COLO829 (cell line): Measurements from ENCODE around the gene WDR72.
"Not testable (repeated sequence)": the region's sequence is repeated elsewhere in the genome, so short reads cannot be mapped to it uniquely, and the experiment has no call there.

Experiments used
- DNase-seq: peaks from one replicate; pipeline ENCODE4 v3.0.0; 2012; ENCODE audit warnings: low spot score

The WDR72 gene

GRCh38 chr15:53759411-53759931 is at the start of gene WDR72:
TSS of gene WDR72 (minus strand) at chr15:53759663. CDS start at chr15:53733149, 26,514 bp downstream.
- DNase-seq, result no peak

DNA sequence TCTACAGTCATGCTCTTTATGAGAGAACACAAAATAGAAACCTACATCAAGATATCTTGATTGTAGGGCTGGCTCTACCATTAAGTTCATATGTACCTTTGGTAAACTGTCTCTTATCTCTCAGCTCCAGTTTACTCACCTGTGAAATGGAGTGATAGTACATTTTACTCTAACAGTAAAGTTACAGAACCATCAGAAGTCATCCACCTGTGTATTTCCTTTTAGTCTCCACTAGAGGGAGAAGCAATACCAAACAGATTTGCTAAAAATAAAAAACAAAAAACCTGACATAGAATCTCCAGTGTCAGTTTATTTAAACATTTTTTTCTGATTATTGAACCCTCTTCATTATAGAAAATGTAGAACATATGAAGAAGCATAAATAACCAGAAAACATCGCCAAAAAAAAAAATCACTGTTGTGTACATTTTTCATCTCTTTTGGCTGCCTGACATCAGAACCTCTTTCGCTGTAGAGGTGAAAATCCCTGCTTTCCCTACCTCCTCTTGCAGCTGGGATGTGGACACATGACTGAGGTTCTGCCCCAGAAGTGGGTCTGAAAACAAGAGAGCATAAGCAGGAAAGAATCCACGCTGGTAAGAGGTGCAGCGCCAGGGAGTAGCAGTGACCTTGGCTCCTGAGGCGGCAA is 48.7 kb upstream of the WDR72 start:
- DNase-seq, result peak; percentile 13

- no peak for DNase-seq
Measured at GRCh38 chr15:53807501-53807900, 48.0 kb upstream of the WDR72 start.

DNA sequence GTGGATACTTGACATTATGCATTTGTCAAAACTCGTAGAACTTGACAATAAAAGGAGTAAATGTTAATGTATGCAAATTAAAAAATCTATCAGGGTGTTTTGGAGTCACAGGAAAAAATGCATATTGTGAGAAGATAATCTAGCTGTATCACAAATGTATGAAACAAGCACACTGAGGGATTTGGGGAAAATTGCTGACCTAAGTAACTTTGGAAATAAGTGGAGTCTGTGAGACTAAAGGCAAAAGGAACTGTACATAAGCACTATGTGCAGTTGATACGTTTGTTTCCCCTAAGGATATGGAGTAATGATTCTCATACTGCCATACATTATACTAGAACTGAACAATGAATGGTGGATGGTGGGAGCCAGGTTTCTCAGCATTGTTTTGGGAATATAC is 43.2 kb upstream of the WDR72 start:
- DNase-seq, result no peak

GRCh38 chr15:53791581-53791980 is 32.1 kb upstream of the WDR72 start:
- no peak for DNase-seq

GRCh38 chr15:53789654-53790375 is 30.4 kb upstream of the WDR72 start:
- no peak for DNase-seq

DNA sequence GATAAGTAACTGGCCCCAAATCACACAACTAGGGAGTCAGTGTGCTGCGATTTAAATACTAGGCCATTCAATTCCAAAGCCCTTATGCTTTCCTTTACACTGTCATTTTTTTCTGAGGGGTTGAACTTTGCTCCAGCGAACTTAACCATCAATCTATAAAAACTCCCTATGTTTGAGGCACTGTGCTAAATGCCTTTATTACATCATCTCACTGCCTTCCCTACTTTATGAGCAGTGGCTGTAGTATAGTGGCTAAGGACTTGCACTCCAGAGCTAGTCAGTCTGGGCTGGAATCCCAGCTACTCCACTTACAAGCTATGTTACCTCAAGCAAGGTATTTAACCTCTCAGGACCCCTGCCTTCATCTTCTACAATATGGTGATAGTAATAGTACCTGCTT is 26.9 kb upstream of the WDR72 start:
- no peak for DNase-seq

- not testable (repeated sequence) for DNase-seq
Measured at GRCh38 chr15:53785241-53785640, 25.8 kb upstream of the WDR72 start.

GRCh38 chr15:53762916-53763315 is 3.5 kb upstream of the WDR72 start:
- DNase-seq, result no peak

DNA sequence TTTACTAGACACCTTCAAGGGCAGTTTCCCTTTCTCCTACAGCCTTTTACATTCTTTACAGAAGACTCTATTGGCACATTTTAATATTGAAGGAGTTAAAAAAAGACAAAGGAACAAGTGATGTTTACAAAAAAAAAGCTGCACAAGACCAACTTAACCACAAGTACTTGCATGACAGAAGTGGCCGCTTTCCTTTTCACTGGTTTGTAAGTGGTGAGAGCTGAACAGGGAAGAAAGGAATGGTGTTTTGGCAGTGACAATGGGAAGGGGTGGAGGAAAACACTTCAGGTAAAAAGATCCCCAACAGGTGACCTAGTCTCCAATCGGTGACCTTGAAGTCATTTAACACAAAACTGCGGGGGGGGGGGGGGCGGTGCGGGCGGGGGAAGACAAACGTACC is 1.1 kb downstream of the WDR72 start:
- DNase-seq, result no peak

DNA sequence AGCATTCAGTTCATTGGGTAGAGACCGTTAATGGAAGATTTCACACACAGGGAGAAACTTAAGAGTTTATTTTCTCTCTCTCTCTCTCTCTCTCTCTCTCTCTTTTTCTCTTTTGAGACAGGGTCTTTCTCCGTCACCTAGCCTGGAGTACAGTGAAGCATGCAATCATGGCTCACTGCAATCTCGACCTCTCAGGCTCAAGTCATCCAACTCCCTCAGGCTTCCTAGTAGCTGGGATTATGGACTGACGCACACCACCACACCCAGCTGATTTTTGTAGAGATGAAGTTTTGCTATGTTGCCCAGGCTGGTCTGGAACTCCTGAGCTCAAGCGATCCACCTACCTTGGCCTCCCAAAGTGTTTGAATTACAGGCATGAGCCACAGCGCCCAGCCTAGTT is 1.6 kb downstream of the WDR72 start:
- no peak for DNase-seq

- DNase-seq, result no peak
Measured at GRCh38 chr15:53753813-53754212, 5.7 kb downstream of the WDR72 start.

DNA sequence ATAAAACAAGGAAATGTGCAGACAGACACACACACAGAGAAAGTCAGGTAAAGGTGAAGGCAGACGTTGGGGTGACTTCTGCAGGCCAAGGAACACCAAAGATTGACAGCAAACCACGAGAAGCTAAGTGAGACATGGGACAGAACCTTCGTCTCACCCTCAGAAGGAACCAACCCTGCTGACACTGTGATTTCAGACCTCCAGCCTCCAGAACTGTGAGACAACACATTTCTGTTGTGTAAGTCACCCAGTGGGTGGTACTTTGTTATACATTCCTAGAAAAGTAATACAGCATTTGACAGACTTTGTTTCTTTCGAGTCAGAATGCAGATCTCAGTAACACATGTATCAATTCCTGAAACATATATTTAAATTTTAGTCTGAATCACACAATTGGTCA is 7.1 kb downstream of the WDR72 start:
- DNase-seq, result no peak

- no peak for DNase-seq
Measured at GRCh38 chr15:53747501-53748068, 11.9 kb downstream of the WDR72 start.

DNA sequence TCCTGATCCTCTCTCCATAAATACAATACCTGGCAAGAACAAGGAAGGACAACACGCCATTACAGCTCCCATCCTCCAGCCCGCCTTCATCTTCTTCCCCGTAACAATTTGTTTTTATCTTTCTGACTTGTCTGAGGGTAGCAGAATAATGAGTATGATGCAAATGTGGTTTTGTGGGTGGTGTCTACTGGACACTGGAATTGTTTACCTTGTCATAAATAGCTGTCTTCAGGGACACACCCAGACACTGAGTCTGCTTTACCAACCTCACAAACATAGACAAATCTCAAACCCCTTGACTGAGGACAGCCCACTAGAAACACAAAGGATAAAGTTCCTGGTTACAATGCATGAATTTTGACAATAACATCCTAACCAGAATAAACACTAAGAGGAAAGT is 13.4 kb downstream of the WDR72 start:
- no peak for DNase-seq

GRCh38 chr15:53739651-53740050 is 19.8 kb downstream of the WDR72 start:
- DNase-seq, result no peak

DNA sequence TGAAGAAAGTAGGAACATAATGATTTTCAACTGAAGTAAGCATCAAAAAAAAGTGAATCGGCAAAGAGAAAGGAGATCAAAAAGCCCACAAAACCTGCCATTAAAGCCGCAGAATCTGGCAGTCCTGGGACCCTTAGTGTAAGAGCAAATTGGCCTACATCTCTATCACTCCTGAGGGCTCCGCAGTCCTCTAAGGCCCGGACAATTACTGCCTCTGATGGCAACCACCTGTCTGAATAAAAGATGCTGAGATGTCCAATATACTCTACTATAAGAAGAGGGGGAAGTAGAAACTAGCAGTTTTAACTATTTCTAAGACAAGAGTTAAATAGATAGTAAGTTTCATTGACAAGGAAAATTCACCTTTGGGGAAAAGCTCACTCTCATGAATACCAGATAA is 20.3 kb downstream of the WDR72 start:
- no peak for DNase-seq

DNA sequence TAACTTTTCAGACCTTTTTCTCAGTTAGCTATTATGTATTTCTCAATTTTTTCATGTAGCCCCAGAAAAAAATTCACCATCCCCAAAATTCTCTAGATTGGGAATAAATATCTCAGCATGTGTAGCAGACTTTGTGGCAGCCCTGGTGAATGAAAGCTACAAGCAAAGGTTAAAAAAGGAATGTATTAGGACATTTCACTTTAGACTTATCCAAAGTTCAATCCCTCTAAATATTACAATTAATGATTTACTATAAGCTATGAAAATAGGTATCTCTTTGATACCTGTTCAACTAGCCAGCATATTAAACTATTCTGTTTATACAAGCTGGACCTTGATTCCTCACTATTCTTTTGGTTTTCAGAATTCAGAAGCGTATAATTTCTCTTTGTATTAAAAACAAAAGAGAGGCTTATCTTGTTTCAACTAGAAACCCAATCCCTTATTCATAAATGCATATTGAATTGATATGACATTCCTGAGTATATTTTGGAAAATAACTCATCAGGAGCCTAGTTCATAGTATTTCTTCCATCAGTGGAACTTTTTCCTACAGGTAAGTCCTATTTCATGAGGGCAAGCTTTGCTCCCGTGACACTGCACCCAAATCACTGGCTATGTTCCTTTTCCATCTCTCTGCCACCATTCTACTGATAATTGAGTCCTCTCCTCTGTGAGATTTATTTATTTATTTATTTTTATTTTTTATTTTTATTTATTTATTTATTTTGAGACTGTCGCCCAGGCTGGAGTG is 38.0 kb downstream of the WDR72 start:
- DNase-seq, result no peak

DNA sequence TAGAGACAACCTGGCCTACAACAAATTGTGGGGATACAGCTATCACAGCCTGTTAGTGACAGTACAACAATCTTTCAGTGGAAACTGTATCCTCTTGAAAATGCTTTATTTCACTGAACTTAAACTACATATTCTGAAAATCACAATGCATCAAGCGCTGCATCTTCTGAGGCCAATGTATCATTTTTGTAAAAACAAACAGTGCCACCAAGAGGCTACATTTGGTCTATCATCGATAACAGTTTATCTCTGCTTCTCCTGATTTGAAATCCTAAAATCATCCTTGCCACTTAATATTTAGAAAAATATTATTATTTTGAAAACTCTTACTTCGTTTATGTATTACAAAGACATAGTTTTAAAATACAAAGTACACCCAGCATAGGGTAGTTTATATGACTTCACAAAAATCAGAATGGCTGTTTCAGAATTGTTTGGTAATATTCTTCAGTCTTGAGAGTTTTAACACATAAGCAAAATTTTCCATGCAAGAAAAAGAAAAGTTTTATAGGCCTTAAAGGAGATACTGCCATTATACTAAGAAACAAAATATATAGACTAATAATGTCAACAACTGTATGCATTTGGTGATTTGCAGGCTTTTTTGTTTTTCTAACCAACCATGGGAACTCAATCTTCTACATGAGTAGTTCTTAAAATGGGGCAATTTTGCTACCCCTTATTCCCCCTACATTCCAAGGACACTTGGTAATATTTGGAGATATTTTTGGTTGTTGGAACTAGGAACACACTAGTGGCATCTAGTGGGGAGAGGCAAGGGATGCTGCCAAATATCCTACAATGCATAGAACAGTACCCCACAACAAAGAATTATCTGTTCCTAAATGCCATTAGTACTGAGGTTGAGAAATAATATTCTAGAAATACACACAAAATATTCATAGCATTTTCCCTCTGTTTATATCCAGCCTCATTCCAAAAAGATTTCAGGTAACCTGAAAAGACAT is 42.3 kb downstream of the WDR72 start:
- DNase-seq, result no peak

- DNase-seq, result no peak
Measured at GRCh38 chr15:53713218-53713617, 46.2 kb downstream of the WDR72 start.

DNA sequence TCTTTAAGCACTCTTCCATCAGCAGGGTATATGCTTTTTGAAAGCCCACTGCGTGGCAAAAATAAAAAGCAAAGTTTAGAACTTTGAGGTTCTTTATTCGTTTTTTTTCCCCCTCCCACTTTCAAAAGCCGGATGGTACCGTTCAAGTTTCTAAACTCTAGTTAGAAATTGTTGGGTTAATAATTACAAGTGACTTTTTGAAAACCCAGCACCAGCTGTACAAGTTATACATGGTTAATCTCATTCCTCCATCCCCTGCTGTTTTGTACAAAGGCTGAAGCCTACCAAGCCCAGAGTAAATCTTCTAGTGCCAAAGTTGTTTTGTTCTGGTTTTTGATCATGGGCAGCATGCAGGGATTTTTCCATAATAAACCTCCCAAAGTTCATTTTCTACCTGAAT is 48.6 kb downstream of the WDR72 start:
- no peak for DNase-seq
